K562 (cell line): ENCODE measurements around the gene CAMK2A. TPM values are rescaled to one million over a fixed set of nuclear protein-coding genes. Genes with fewer than 3 reads are reported as not detected.

Experiments used
- ATAC-seq: fragments of 200-7000 bp; cut with Tn5 transposase; 3 replicates; pipeline ENCODE4 v1.9.1; 2020; ENCODE audit warnings: moderate library complexity
- BruUV-seq: library from RNA; stranded (reverse); fragments of 400-500 nt; replicated peaks from 2 replicates; lab custom pipeline; 2021; lab: Mats Ljungman, UMichigan
- CTCF ChIA-PET: fragments of 300-600 bp; formaldehyde crosslinking; extraction: SDS; loops from one replicate; lab custom pipeline; 2021; ENCODE audit warnings: low intra/inter-chr PET ratio; lab: Yijun Ruan, JAX
- POLR2A ChIA-PET: fragments of 300-600, 350-650 bp; sonication (Branson Sonifier 250); formaldehyde crosslinking; extraction: SDS; loops from one replicate; lab custom pipeline; 2021; ENCODE audit warnings: antibody characterized with exemption, inconsistent platforms; lab: Yijun Ruan, JAX
- DNase-seq, 4 experiments: peaks; one replicate each; pipeline versions ENCODE4 v3.0.0 to v3.0.0-alpha.2; 2011 to 2018; ENCODE audit warnings: low spot score in 3 of 4, mixed read lengths in 3 of 4; ENCODE audit errors: extremely low read depth in 1 of 4
- FAIRE-seq: peaks from 2 replicates; lab custom pipeline; 2011; peaks lifted over from hg19 to GRCh38; lab: Jason Lieb, UNC
- H2AFZ ChIP-seq: 2 replicates; pipeline ENCODE4 v1.6.0; 2011; ENCODE audit warnings: low read depth, low read length, control low read depth, inconsistent platforms
- H3K27ac ChIP-seq: fragments of 200-600 bp; 3 replicates; pipeline ENCODE4 v1.8.0; 2011; ENCODE audit warnings: low read depth, mild to moderate bottlenecking, control low read depth, inconsistent platforms, low read length, moderate library complexity, mixed read lengths; ENCODE audit errors: extremely low read depth
- H3K27me3 ChIP-seq, 2 experiments: fragments of 300-600 bp in 1 of 2; 2 replicates in 1 of 2; 3 replicates in 1 of 2; pipeline versions ENCODE4 v1.6.0 to v1.8.0; 2011; ENCODE audit warnings: inconsistent platforms in 2 of 2, low read length in 2 of 2, mild to moderate bottlenecking in 1 of 2, mixed read lengths in 1 of 2, moderate library complexity in 1 of 2; ENCODE audit not compliant: control insufficient read depth in 2 of 2, insufficient read depth in 2 of 2
- H3K36me3 ChIP-seq: fragments of 300-600 bp; 3 replicates; pipeline ENCODE4 v1.8.0; 2011; ENCODE audit warnings: mild to moderate bottlenecking, low read length, inconsistent platforms; ENCODE audit not compliant: control insufficient read depth, insufficient read depth
- H3K4me1 ChIP-seq, 2 experiments: fragments of 200-600 bp in 1 of 2; replicated peaks in 1 of 2; 2 replicates in 1 of 2; 3 replicates in 1 of 2; pipeline versions ENCODE4 v1.5.1 to v1.8.0; 2011; ENCODE audit warnings: inconsistent platforms in 2 of 2, low read length in 2 of 2, mild to moderate bottlenecking in 1 of 2, mixed read lengths in 1 of 2, moderate library complexity in 1 of 2; ENCODE audit not compliant: control insufficient read depth in 2 of 2, insufficient read depth in 2 of 2
- H3K4me2 ChIP-seq: 2 replicates; pipeline ENCODE4 v1.6.1; 2011; ENCODE audit warnings: low read length, control low read depth, inconsistent platforms, mixed read lengths; ENCODE audit not compliant: insufficient read depth
- H3K4me3 ChIP-seq: fragments of 200-600 bp; sonication (generic), shearing (Covaris generic); 2 replicates; pipeline ENCODE4 v1.5.1; 2016; ENCODE audit warnings: control low read depth, inconsistent platforms
- H3K79me2 ChIP-seq: fragments of 200-600 bp; 3 replicates; pipeline ENCODE4 v1.8.0; 2011; ENCODE audit warnings: low read length, inconsistent platforms; ENCODE audit not compliant: control insufficient read depth, insufficient read depth
- H3K9ac ChIP-seq, 2 experiments: 2 replicates each; pipeline versions ENCODE4 v1.6.0 to v1.6.1; 2011; ENCODE audit warnings: low read depth in 2 of 2, low read length in 2 of 2, control low read depth in 1 of 2, inconsistent platforms in 1 of 2, mild to moderate bottlenecking in 1 of 2, mixed read lengths in 1 of 2; ENCODE audit not compliant: insufficient read depth in 1 of 2
- H3K9me1 ChIP-seq: one replicate; pipeline ENCODE4 v1.6.0; 2011; ENCODE audit warnings: inconsistent platforms, mild to moderate bottlenecking, low read length, moderate library complexity; ENCODE audit not compliant: control insufficient read depth, insufficient read depth
- H3K9me3 ChIP-seq: replicated peaks from 2 replicates; pipeline ENCODE4 v1.5.1; 2011; ENCODE audit warnings: low read depth, low read length, inconsistent platforms; ENCODE audit not compliant: control insufficient read depth, insufficient read depth
- H4K20me1 ChIP-seq: replicated peaks from 2 replicates; pipeline ENCODE4 v1.6.1; 2011; ENCODE audit warnings: low read length, inconsistent platforms, mixed read lengths; ENCODE audit not compliant: control insufficient read depth, insufficient read depth
- BRCA1 ChIP-seq, 2 experiments: fragments of 450-650 bp in 1 of 2; sonication (generic) in 1 of 2; formaldehyde crosslinking in 1 of 2; IDR thresholded peaks; 2 replicates each; pipeline versions ENCODE4 v1.5.0 to v1.6.1; 2017 to 2020; ENCODE audit warnings: mild to moderate bottlenecking in 1 of 2, missing genetic modification reagents in 1 of 2
- MTA1 ChIP-seq: fragments of 450-650 bp; IDR thresholded peaks from 2 replicates; pipeline ENCODE4 v1.6.1; 2017; ENCODE audit warnings: borderline replicate concordance
- NFIX ChIP-seq: fragments of 250-450 bp; sonication (Bioruptor Pico); IDR thresholded peaks from 2 replicates; pipeline ENCODE4 v1.4.0; 2020; ENCODE audit warnings: low read depth, mild to moderate bottlenecking, moderate library complexity
- PBX2 ChIP-seq, 2 experiments: IDR thresholded peaks in 1 of 2; conservative IDR thresholded peaks in 1 of 2; 2 replicates each; pipeline ENCODE4 v1.6.1; 2016; ENCODE audit warnings: low read depth in 2 of 2, mild to moderate bottlenecking in 1 of 2, missing compliant biosample characterization in 1 of 2, missing genetic modification characterization in 1 of 2, moderate library complexity in 1 of 2
- RNF2 ChIP-seq: sonication (generic); IDR thresholded peaks from 2 replicates; pipeline ENCODE4 v1.6.1; 2016
- ZBTB17 ChIP-seq: fragments of 450-650 bp; formaldehyde crosslinking; IDR thresholded peaks from 2 replicates; pipeline ENCODE4 v1.4.0; 2020; ENCODE audit warnings: mild to moderate bottlenecking
- ZEB2 ChIP-seq: fragments of 450-650 bp; IDR thresholded peaks from 2 replicates; pipeline ENCODE4 v1.6.1; 2016
- ZFP91 ChIP-seq: sonication (generic); formaldehyde crosslinking; IDR thresholded peaks from 2 replicates; pipeline ENCODE4 v1.8.0; 2022; ENCODE audit warnings: mild to moderate bottlenecking, missing genetic modification reagents
- ZNF224 ChIP-seq: sonication (generic); formaldehyde crosslinking; IDR thresholded peaks from 2 replicates; pipeline ENCODE4 v1.8.0; 2022; ENCODE audit warnings: mild to moderate bottlenecking, missing genetic modification reagents
- ZNF23 ChIP-seq: fragments of 250-450 bp; sonication (Bioruptor Pico); IDR thresholded peaks from 2 replicates; pipeline ENCODE4 v1.4.0; 2020; ENCODE audit warnings: mild to moderate bottlenecking
- ZNF408 ChIP-seq: fragments of 250-450 bp; sonication (Bioruptor Pico); IDR thresholded peaks from 2 replicates; pipeline ENCODE4 v1.4.0; 2020; ENCODE audit warnings: low read depth, mild to moderate bottlenecking, moderate library complexity
- ZNF655 ChIP-seq: fragments of 250-450 bp; sonication (Bioruptor Pico); IDR thresholded peaks from 2 replicates; pipeline ENCODE4 v1.5.0; 2021
- ZNF76 ChIP-seq: fragments of 250-450 bp; sonication (Bioruptor Pico); IDR thresholded peaks from 2 replicates; pipeline ENCODE4 v1.4.0; 2020; ENCODE audit warnings: mild to moderate bottlenecking, moderate library complexity, borderline replicate concordance
- WGBS: fragments of 100-300 bp; shearing (Covaris generic); methylation state at CpG from one replicate; pipeline ENCODE4 v1.1.6; 2016; ENCODE audit warnings: low coverage, mixed read lengths; ENCODE audit not compliant: insufficient coverage; ENCODE audit errors: missing lambda C conversion rate; 5-methylcytosine and 5-hydroxymethylcytosine counted together
- in situ Hi-C: fragments of 300-500 bp; cut with MboI; formaldehyde crosslinking; loops from 4 replicates; pipeline ENCODE4 v1.15.0; 2018; ENCODE audit warnings: inconsistent platforms, mixed read lengths
- intact Hi-C: fragments of 100-400 bp; cut with micrococcal nuclease; formaldehyde crosslinking; loops from 2 replicates; pipeline ENCODE4 v1.14.2; 2022
- polyA plus RNA-seq, 8 experiments: library from polyadenylated mRNA; depleted of rRNA in 4 of 8; stranded (reverse) in 5 of 8; unstranded in 3 of 8; fragments of >200 nt; fragmentation: Nextera tagmentation in 2 of 8; fragmentation: Illumina TruSeq in 1 of 8; extraction: Ambion mirVana in 2 of 8; extraction: Trizol in 1 of 8; gene quantifications; 2 replicates each; pipeline versions ENCODE4 v1.2.1 to v1.2.3, GENCODE V29; 2011 to 2014; ENCODE audit warnings: inconsistent platforms in 1 of 8, missing spikeins in 1 of 8
- total RNA-seq, 7 experiments: library from RNA; depleted of rRNA in 6 of 7; stranded (reverse); fragments of >200 nt in 6 of 7; fragmentation: Illumina TruSeq in 2 of 7; extraction: Trizol in 2 of 7; gene quantifications; 2 replicates each; pipeline versions ENCODE4 v1.2.1 to v1.2.3, GENCODE V29; 2011 to 2021; ENCODE audit warnings: low replicate concordance in 1 of 7

CAMK2A gene
- total and polyA plus RNA-seq, 9 of the 15 experiments (the other 6 are each of a cell fraction or from before 2014, with no cell fraction given): 0.01 to 0.18 (median 0.04) TPM; not detected in 6

GRCh38 chr5:150288791-150289190, 782 bp downstream of the CAMK2A start:
- no peak overlapping the region for H3K4me3 ChIP-seq
- no peak overlapping the region for H3K27ac ChIP-seq
- ChIA-PET CTCF (no interaction called here), POLR2A (interaction anchor here (0.9 to 1.0 kb wide), 2 partner anchors 153 to 495 kb away, joined by 3 read pairs; no protein-coding TSS in a partner anchor)
- DNase-seq: no peak
- no peak overlapping the region for H3K9ac ChIP-seq
- H3K4me2 ChIP-seq: no peak overlapping the region
- no peaks in the 10 kb centered on the region for H3K9me3 ChIP-seq
- no peaks in the 10 kb centered on the region for H3K36me3 ChIP-seq
- H3K9me1 ChIP-seq: peaks cover 7% of the 10 kb centered on the region
- no peak for ATAC-seq
- no peaks in the 10 kb centered on the region for H3K79me2 ChIP-seq
- 0% methylated on average over 6 of the region's 6 CpGs for WGBS
- no peak overlapping the region for H2AFZ ChIP-seq
- peaks cover 5 to 52% of the 10 kb centered on the region in 2 experiments for H3K27me3 ChIP-seq
- FAIRE-seq: no peak
- in situ Hi-C loops: no loop called here
- no peaks in the 10 kb centered on the region for H4K20me1 ChIP-seq
- no peak for TF ChIP-seq ZNF408 (CRISPR knock-in tag)
- TF ChIP-seq ZBTB17 (CRISPR knock-in tag): no peak
- TF ChIP-seq ZNF23: no peak
- no peak for TF ChIP-seq MTA1
- TF ChIP-seq PBX2 (CRISPR knock-in tag; IDR thresholded peaks at IDR 0.05; ENCODE audit: low read depth): no peak
- no peak for TF ChIP-seq PBX2 (tag; conservative IDR thresholded peaks at IDR 0.05; ENCODE audit: low read depth)
- no peak for TF ChIP-seq RNF2
- no peak for TF ChIP-seq NFIX (CRISPR knock-in tag)
- no peak for TF ChIP-seq ZNF76 (CRISPR knock-in tag)
- no peak for TF ChIP-seq BRCA1 (IDR thresholded peaks at IDR 0.05)
- TF ChIP-seq BRCA1 (CRISPR knock-in tag; IDR thresholded peaks at IDR 0.05): no peak
- no peak for TF ChIP-seq ZEB2
- TF ChIP-seq ZNF655 (CRISPR knock-in tag): no peak
- no peak for TF ChIP-seq ZFP91 (CRISPR knock-in tag)
- no peak for TF ChIP-seq ZNF224 (CRISPR knock-in tag)
- intact Hi-C loops: no loop called here
- no TSS peak for BruUV-seq
- peaks cover 18 to 24% of the 10 kb centered on the region in 2 experiments; a peak in 4 of 5 replicates for H3K4me1 ChIP-seq
